ENCODE data around the gene BCAP31.
"Not testable (repeated sequence)": the region's sequence is repeated elsewhere in the genome, so short reads cannot be mapped to it uniquely, and the experiment has no call there.

DNA sequence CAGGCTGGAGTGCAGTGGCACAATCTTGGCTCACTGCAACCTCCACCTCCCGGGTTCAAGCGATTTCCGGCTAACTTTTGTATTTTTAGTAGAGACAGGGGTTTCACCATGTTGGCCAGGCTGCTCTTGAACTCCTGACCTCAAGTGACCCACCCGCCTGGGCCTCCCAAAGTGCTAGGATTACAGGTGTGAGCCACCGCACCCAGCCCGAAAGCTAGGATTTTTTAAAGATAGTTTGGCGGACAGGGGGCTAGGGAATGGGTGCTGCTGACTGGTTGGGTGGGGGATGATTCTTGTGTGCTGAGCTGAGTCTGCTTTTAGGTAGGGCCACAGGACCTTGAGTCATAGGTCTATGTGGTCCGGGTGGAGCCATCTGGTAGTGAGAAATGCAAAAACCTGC is 40.7 kb downstream of the BCAP31 start:
- TF ChIP-seq, protein P1, sequence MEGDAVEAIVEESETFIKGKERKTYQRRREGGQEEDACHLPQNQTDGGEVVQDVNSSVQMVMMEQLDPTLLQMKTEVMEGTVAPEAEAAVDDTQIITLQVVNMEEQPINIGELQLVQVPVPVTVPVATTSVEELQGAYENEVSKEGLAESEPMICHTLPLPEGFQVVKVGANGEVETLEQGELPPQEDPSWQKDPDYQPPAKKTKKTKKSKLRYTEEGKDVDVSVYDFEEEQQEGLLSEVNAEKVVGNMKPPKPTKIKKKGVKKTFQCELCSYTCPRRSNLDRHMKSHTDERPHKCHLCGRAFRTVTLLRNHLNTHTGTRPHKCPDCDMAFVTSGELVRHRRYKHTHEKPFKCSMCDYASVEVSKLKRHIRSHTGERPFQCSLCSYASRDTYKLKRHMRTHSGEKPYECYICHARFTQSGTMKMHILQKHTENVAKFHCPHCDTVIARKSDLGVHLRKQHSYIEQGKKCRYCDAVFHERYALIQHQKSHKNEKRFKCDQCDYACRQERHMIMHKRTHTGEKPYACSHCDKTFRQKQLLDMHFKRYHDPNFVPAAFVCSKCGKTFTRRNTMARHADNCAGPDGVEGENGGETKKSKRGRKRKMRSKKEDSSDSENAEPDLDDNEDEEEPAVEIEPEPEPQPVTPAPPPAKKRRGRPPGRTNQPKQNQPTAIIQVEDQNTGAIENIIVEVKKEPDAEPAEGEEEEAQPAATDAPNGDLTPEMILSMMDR (IDR thresholded peaks at IDR 0.05) = not testable (repeated sequence)
- not testable (repeated sequence) for TF ChIP-seq EZH2 (IDR thresholded peaks at IDR 0.05; ENCODE audit: borderline replicate concordance, insufficient read depth, low read depth, low read length, poor library complexity, severe bottlenecking)
